SK-N-MC (cell line): ENCODE results near the gene PTPRG.

Experiments
- EZH2 ChIP-seq: fragments of 200-600 bp; sonication (generic); IDR thresholded peaks from one replicate; pipeline ENCODE4 v1.6.1; 2017; ENCODE audit warnings: antibody characterized with exemption
- POLR2AphosphoS5 ChIP-seq: IDR thresholded peaks from 2 replicates; pipeline ENCODE4 v1.6.1; 2012; ENCODE audit warnings: mild to moderate bottlenecking, low read depth, low read length, borderline replicate concordance

- TF ChIP-seq EZH2 (no peak), POLR2AphosphoS5 (no peak)
These were observed 582.6 kb downstream of the PTPRG start for GRCh38 chr3:62143843-62144450.
